ENCODE measurements around the gene BLNK. TPM values are rescaled to one million over a fixed set of nuclear protein-coding genes. Genes with fewer than 3 reads are reported as not detected.
A peak's percentile ranks its signal among the peaks of the same experiment; 100 is the strongest.

Gene BLNK
- total and polyA plus RNA-seq, 9 of the 15 experiments (the other 6 are each of a cell fraction or from before 2014, with no cell fraction given), result not detected

- no peak overlapping the region for H3K4me2 ChIP-seq (ENCODE audit: insufficient read depth, low read length)
- ChIA-PET POLR2A (no interaction called here), CTCF (ENCODE audit: low intra/inter-chr PET ratio) (no interaction called here)
- no peaks in the 10 kb centered on the region for H3K4me1 ChIP-seq (replicated peaks in 1 of 2; ENCODE audit: control insufficient read depth in 2 of 2, insufficient read depth in 2 of 2, low read length in 2 of 2)
- in situ Hi-C loops (cut with MboI), result no loop called here
- no peak overlapping the region for H3K27ac ChIP-seq (ENCODE audit: extremely low read depth, low read depth, low read length)
- no peaks in the 10 kb centered on the region for H4K20me1 ChIP-seq (replicated peaks; ENCODE audit: control insufficient read depth, insufficient read depth, low read length)
- BruUV-seq (replicated peaks), result no TSS peak
- intact Hi-C loops (cut with micrococcal nuclease), result no loop called here
- no peaks in the 10 kb centered on the region for H3K36me3 ChIP-seq (ENCODE audit: control insufficient read depth, insufficient read depth, low read length)
- no peak for FAIRE-seq
- H3K9ac ChIP-seq (ENCODE audit: insufficient read depth in 1 of 2, low read depth in 2 of 2, low read length in 2 of 2), result no peak overlapping the region
- H3K4me3 ChIP-seq, result no peak overlapping the region
- H2AFZ ChIP-seq (ENCODE audit: low read depth, low read length), result no peak overlapping the region
- no peaks in the 10 kb centered on the region for H3K9me1 ChIP-seq (ENCODE audit: control insufficient read depth, insufficient read depth, low read length)
- no peak for ATAC-seq
- no peaks in the 10 kb centered on the region for H3K27me3 ChIP-seq (ENCODE audit: control insufficient read depth in 2 of 2, insufficient read depth in 2 of 2, low read length in 2 of 2)
- TF ChIP-seq RFX7 (CRISPR knock-in tag; IDR thresholded peaks at IDR 0.05) (no peak), MEIS2 (IDR thresholded peaks at IDR 0.05; ENCODE audit: partially characterized antibody) (peak; percentile 47), RAD51 (IDR thresholded peaks at IDR 0.05; ENCODE audit: borderline replicate concordance, low read depth) (peak; percentile 55), HLTF (IDR thresholded peaks at IDR 0.05) (no peak)
- TF ChIP-seq, protein P1, sequence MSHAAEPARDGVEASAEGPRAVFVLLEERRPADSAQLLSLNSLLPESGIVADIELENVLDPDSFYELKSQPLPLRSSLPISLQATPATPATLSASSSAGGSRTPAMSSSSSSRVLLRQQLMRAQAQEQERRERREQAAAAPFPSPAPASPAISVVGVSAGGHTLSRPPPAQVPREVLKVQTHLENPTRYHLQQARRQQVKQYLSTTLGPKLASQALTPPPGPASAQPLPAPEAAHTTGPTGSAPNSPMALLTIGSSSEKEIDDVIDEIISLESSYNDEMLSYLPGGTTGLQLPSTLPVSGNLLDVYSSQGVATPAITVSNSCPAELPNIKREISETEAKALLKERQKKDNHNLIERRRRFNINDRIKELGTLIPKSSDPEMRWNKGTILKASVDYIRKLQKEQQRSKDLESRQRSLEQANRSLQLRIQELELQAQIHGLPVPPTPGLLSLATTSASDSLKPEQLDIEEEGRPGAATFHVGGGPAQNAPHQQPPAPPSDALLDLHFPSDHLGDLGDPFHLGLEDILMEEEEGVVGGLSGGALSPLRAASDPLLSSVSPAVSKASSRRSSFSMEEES (CRISPR knock-in tag; IDR thresholded peaks at IDR 0.05), result peak; percentile 84
- WGBS (ENCODE audit: insufficient coverage, low coverage, missing lambda C conversion rate), result 1% methylated on average over 9 of the region's 9 CpGs
- no peaks in the 10 kb centered on the region for H3K9me3 ChIP-seq (replicated peaks; ENCODE audit: control insufficient read depth, insufficient read depth, low read depth, low read length)
- no peaks in the 10 kb centered on the region for H3K79me2 ChIP-seq (ENCODE audit: control insufficient read depth, insufficient read depth, low read length)
- no peak for DNase-seq (ENCODE audit: extremely low read depth in 1 of 4, low spot score in 3 of 4)
These were observed 18.0 kb upstream of the BLNK start for GRCh38 chr10:96289218-96289910.

Data from K562 (cell line).